Retinal pigment epithelial cell (primary cell): ENCODE measurements around the gene INKA1.
"Not testable (repeated sequence)": the region's sequence is repeated elsewhere in the genome, so short reads cannot be mapped to it uniquely, and the experiment has no call there.

ENCODE experiments used
- DNase-seq: peaks from one replicate; pipeline ENCODE4 v3.0.0-alpha.2; 2010; ENCODE audit warnings: low read depth
- H3K4me3 ChIP-seq: 2 replicates; pipeline ENCODE4 v1.5.1; 2011; ENCODE audit warnings: mild to moderate bottlenecking, low read length, control low read depth, moderate library complexity
- TF ChIP-seq, protein P1 (sequence below): conservative IDR thresholded peaks from 2 replicates; pipeline ENCODE4 v1.5.1; 2011; ENCODE audit warnings: low read depth, low read length, control low read depth, inconsistent platforms

The INKA1 gene

GRCh38 chr3:49769286-49769915 is 33.7 kb upstream of the INKA1 start:
- no peak overlapping the region for H3K4me3 ChIP-seq
- no peak for DNase-seq
- TF ChIP-seq, protein P1, sequence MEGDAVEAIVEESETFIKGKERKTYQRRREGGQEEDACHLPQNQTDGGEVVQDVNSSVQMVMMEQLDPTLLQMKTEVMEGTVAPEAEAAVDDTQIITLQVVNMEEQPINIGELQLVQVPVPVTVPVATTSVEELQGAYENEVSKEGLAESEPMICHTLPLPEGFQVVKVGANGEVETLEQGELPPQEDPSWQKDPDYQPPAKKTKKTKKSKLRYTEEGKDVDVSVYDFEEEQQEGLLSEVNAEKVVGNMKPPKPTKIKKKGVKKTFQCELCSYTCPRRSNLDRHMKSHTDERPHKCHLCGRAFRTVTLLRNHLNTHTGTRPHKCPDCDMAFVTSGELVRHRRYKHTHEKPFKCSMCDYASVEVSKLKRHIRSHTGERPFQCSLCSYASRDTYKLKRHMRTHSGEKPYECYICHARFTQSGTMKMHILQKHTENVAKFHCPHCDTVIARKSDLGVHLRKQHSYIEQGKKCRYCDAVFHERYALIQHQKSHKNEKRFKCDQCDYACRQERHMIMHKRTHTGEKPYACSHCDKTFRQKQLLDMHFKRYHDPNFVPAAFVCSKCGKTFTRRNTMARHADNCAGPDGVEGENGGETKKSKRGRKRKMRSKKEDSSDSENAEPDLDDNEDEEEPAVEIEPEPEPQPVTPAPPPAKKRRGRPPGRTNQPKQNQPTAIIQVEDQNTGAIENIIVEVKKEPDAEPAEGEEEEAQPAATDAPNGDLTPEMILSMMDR, result no peak

- no peak for DNase-seq
- no peak overlapping the region for H3K4me3 ChIP-seq
- TF ChIP-seq, protein P1, result no peak
These were observed 33.1 kb upstream of the INKA1 start for GRCh38 chr3:49769926-49770325.

DNA sequence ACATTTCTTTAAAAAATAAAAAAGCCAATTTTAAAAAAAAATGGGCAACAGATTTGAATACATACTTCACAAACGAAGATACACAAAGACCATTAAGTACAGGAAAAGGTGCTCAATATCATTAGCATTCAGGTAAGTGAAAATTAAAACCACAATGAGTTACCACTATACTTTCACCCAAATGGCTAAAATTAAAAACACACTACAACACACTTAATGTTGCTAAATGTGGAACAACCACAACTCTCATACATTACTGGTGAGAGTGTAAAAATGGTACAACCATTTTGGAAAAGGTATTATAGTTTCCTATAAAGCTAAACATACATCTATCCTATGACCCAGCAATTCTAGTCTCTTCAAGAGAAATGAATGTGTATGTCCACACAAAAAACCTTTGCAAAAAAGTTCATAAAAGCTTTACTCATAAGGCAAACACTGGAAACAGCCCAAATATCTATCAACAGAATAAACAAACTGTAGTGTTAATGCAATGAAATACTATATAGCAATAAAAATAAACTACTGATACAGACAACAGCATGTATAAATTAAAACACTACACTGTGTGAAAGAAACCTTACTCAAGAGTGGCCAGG is 31.6 kb upstream of the INKA1 start:
- TF ChIP-seq, protein P1, result no peak
- no peak overlapping the region for H3K4me3 ChIP-seq
- no peak for DNase-seq

- no peak overlapping the region for H3K4me3 ChIP-seq
- no peak for DNase-seq
- TF ChIP-seq, protein P1, result no peak
These were observed 30.4 kb upstream of the INKA1 start for GRCh38 chr3:49772703-49773102.

GRCh38 chr3:49775538-49775937 is 27.5 kb upstream of the INKA1 start:
- DNase-seq, result no peak
- TF ChIP-seq, protein P1, result no peak
- H3K4me3 ChIP-seq, result no peak overlapping the region

- not testable (repeated sequence) for DNase-seq, H3K4me3 ChIP-seq
These were observed 27.0 kb upstream of the INKA1 start for GRCh38 chr3:49776101-49776500.

DNA sequence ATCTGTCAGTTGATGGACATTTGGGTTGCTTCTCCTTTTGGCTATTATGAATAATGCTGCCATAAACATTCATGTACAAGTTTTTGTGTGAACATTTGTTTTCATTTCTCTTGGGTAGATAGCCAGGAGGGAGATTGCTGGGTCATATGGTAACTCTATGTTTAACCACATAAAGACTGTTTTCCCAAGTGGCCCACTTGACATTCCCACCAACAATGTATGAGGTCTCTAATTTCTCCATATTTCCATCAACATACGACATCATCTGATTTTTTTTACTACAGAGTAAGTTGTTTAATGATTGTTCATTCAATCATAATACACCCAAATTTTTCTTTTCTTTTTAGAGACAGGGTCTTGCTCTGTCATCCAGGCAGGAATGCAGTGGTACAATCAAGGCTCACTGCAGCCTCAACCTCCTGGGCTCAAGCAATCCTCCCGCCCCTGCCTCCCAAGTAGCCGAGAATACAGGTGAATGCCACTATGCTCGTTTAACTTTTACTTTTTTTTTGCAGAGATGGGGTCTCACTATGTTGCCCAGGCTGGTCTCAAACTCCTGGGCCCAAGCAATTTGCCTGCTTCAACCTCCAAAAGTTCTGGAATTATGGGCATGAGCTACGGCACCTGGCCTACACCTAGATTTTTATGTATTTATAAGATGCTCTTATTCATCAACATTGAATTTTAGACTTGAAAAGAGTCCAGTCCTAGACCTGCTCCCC is 23.5 kb upstream of the INKA1 start:
- TF ChIP-seq, protein P1, result no peak
- DNase-seq, result no peak
- H3K4me3 ChIP-seq, result no peak overlapping the region
